ENCODE results near the gene TECTA.

Gene TECTA

GRCh38 chr11:121067962-121068647 is 32.9 kb upstream of the TECTA start:
- H3K27me3 ChIP-seq (replicated peaks; ENCODE audit: control insufficient read depth, insufficient read depth, low read length, poor library complexity, severe bottlenecking) = no peaks in the 10 kb centered on the region
- no peak overlapping the region for H3K27ac ChIP-seq (ENCODE audit: insufficient read depth, low read length, poor library complexity, severe bottlenecking)
- no peaks in the 10 kb centered on the region for H3K9me3 ChIP-seq (ENCODE audit: control insufficient read depth, low read length)
- peaks cover 7% of the 10 kb centered on the region for H3K36me3 ChIP-seq (ENCODE audit: control insufficient read depth, insufficient read depth, low read length)
- DNase-seq = no peak
- H3K4me3 ChIP-seq (ENCODE audit: insufficient read depth, low read depth, low read length, poor library complexity, severe bottlenecking) = no peak overlapping the region
- no peaks in the 10 kb centered on the region for H3K4me1 ChIP-seq (ENCODE audit: control insufficient read depth, insufficient read depth, low read length, poor library complexity, severe bottlenecking)

- H3K36me3 ChIP-seq (ENCODE audit: control insufficient read depth, insufficient read depth, low read length) = peaks cover 7% of the 10 kb centered on the region
- no peak overlapping the region for H3K27ac ChIP-seq (ENCODE audit: insufficient read depth, low read length, poor library complexity, severe bottlenecking)
- no peak overlapping the region for H3K4me3 ChIP-seq (ENCODE audit: insufficient read depth, low read depth, low read length, poor library complexity, severe bottlenecking)
- H3K27me3 ChIP-seq (replicated peaks; ENCODE audit: control insufficient read depth, insufficient read depth, low read length, poor library complexity, severe bottlenecking) = no peaks in the 10 kb centered on the region
- no peak for DNase-seq
- no peaks in the 10 kb centered on the region for H3K9me3 ChIP-seq (ENCODE audit: control insufficient read depth, low read length)
- no peaks in the 10 kb centered on the region for H3K4me1 ChIP-seq (ENCODE audit: control insufficient read depth, insufficient read depth, low read length, poor library complexity, severe bottlenecking)
Observed at GRCh38 chr11:121068787-121069186, 32.3 kb upstream of the TECTA start.

- Histone ChIP-seq H3K4me3 (ENCODE audit: insufficient read depth, low read depth, low read length, poor library complexity, severe bottlenecking) (no peak overlapping the region), H3K27me3 (replicated peaks; ENCODE audit: control insufficient read depth, insufficient read depth, low read length, poor library complexity, severe bottlenecking) (no peaks in the 10 kb centered on the region), H3K27ac (ENCODE audit: insufficient read depth, low read length, poor library complexity, severe bottlenecking) (no peak overlapping the region), H3K4me1 (ENCODE audit: control insufficient read depth, insufficient read depth, low read length, poor library complexity, severe bottlenecking) (no peaks in the 10 kb centered on the region), H3K9me3 (ENCODE audit: control insufficient read depth, low read length) (no peaks in the 10 kb centered on the region), H3K36me3 (ENCODE audit: control insufficient read depth, insufficient read depth, low read length) (peaks cover 7% of the 10 kb centered on the region)
- DNase-seq = no peak
Observed at GRCh38 chr11:121070951-121071845, 29.8 kb upstream of the TECTA start.

- H3K9me3 ChIP-seq (ENCODE audit: control insufficient read depth, low read length) = no peaks in the 10 kb centered on the region
Observed at GRCh38 chr11:121071846-121072450, 29.1 kb upstream of the TECTA start.

GRCh38 chr11:121081321-121081720 is 19.7 kb upstream of the TECTA start:
- no peaks in the 10 kb centered on the region for H3K9me3 ChIP-seq (ENCODE audit: control insufficient read depth, low read length)
- H3K27ac ChIP-seq (ENCODE audit: insufficient read depth, low read length, poor library complexity, severe bottlenecking) = no peak overlapping the region
- H3K27me3 ChIP-seq (replicated peaks; ENCODE audit: control insufficient read depth, insufficient read depth, low read length, poor library complexity, severe bottlenecking) = no peaks in the 10 kb centered on the region
- peaks cover 5% of the 10 kb centered on the region for H3K36me3 ChIP-seq (ENCODE audit: control insufficient read depth, insufficient read depth, low read length)
- H3K4me3 ChIP-seq (ENCODE audit: insufficient read depth, low read depth, low read length, poor library complexity, severe bottlenecking) = no peak overlapping the region
- DNase-seq = no peak
- H3K4me1 ChIP-seq (ENCODE audit: control insufficient read depth, insufficient read depth, low read length, poor library complexity, severe bottlenecking) = no peaks in the 10 kb centered on the region

More at GRCh38 chr11:121071846-121072450, 29.1 kb upstream of the TECTA start:
- no peaks in the 10 kb centered on the region for H3K27me3 ChIP-seq (replicated peaks; ENCODE audit: control insufficient read depth, insufficient read depth, low read length, poor library complexity, severe bottlenecking)
- no peak overlapping the region for H3K4me3 ChIP-seq (ENCODE audit: insufficient read depth, low read depth, low read length, poor library complexity, severe bottlenecking)
- no peak overlapping the region for H3K27ac ChIP-seq (ENCODE audit: insufficient read depth, low read length, poor library complexity, severe bottlenecking)
- peaks cover 3% of the 10 kb centered on the region for H3K36me3 ChIP-seq (ENCODE audit: control insufficient read depth, insufficient read depth, low read length)
- no peak for DNase-seq
- no peaks in the 10 kb centered on the region for H3K4me1 ChIP-seq (ENCODE audit: control insufficient read depth, insufficient read depth, low read length, poor library complexity, severe bottlenecking)

GRCh38 chr11:121082219-121082618 is 18.8 kb upstream of the TECTA start:
- H3K36me3 ChIP-seq (ENCODE audit: control insufficient read depth, insufficient read depth, low read length) = peaks cover 11% of the 10 kb centered on the region
- H3K27ac ChIP-seq (ENCODE audit: insufficient read depth, low read length, poor library complexity, severe bottlenecking) = no peak overlapping the region
- H3K4me3 ChIP-seq (ENCODE audit: insufficient read depth, low read depth, low read length, poor library complexity, severe bottlenecking) = no peak overlapping the region
- H3K4me1 ChIP-seq (ENCODE audit: control insufficient read depth, insufficient read depth, low read length, poor library complexity, severe bottlenecking) = no peaks in the 10 kb centered on the region
- no peak for DNase-seq
- no peaks in the 10 kb centered on the region for H3K27me3 ChIP-seq (replicated peaks; ENCODE audit: control insufficient read depth, insufficient read depth, low read length, poor library complexity, severe bottlenecking)
- H3K9me3 ChIP-seq (ENCODE audit: control insufficient read depth, low read length) = no peaks in the 10 kb centered on the region

- H3K36me3 ChIP-seq (ENCODE audit: control insufficient read depth, insufficient read depth, low read length) = peaks cover 11% of the 10 kb centered on the region
- no peak for DNase-seq
- H3K27ac ChIP-seq (ENCODE audit: insufficient read depth, low read length, poor library complexity, severe bottlenecking) = no peak overlapping the region
Observed at GRCh38 chr11:121082670-121083069, 18.4 kb upstream of the TECTA start.

GRCh38 chr11:121086866-121087265 is 14.2 kb upstream of the TECTA start:
- H3K27ac ChIP-seq (ENCODE audit: insufficient read depth, low read length, poor library complexity, severe bottlenecking) = no peak overlapping the region
- H3K4me3 ChIP-seq (ENCODE audit: insufficient read depth, low read depth, low read length, poor library complexity, severe bottlenecking) = no peak overlapping the region
- H3K36me3 ChIP-seq (ENCODE audit: control insufficient read depth, insufficient read depth, low read length) = peaks cover 11% of the 10 kb centered on the region
- no peaks in the 10 kb centered on the region for H3K4me1 ChIP-seq (ENCODE audit: control insufficient read depth, insufficient read depth, low read length, poor library complexity, severe bottlenecking)
- H3K9me3 ChIP-seq (ENCODE audit: control insufficient read depth, low read length) = no peaks in the 10 kb centered on the region
- DNase-seq = no peak
- H3K27me3 ChIP-seq (replicated peaks; ENCODE audit: control insufficient read depth, insufficient read depth, low read length, poor library complexity, severe bottlenecking) = no peaks in the 10 kb centered on the region

More at GRCh38 chr11:121082670-121083069, 18.4 kb upstream of the TECTA start:
- Histone ChIP-seq H3K4me3 (ENCODE audit: insufficient read depth, low read depth, low read length, poor library complexity, severe bottlenecking) (no peak overlapping the region), H3K27me3 (replicated peaks; ENCODE audit: control insufficient read depth, insufficient read depth, low read length, poor library complexity, severe bottlenecking) (no peaks in the 10 kb centered on the region), H3K9me3 (ENCODE audit: control insufficient read depth, low read length) (no peaks in the 10 kb centered on the region), H3K4me1 (ENCODE audit: control insufficient read depth, insufficient read depth, low read length, poor library complexity, severe bottlenecking) (no peaks in the 10 kb centered on the region)

- no peak overlapping the region for H3K27ac ChIP-seq (ENCODE audit: insufficient read depth, low read length, poor library complexity, severe bottlenecking)
- no peak overlapping the region for H3K4me3 ChIP-seq (ENCODE audit: insufficient read depth, low read depth, low read length, poor library complexity, severe bottlenecking)
- no peaks in the 10 kb centered on the region for H3K4me1 ChIP-seq (ENCODE audit: control insufficient read depth, insufficient read depth, low read length, poor library complexity, severe bottlenecking)
- no peaks in the 10 kb centered on the region for H3K27me3 ChIP-seq (replicated peaks; ENCODE audit: control insufficient read depth, insufficient read depth, low read length, poor library complexity, severe bottlenecking)
- no peak for DNase-seq
- peaks cover 11% of the 10 kb centered on the region for H3K36me3 ChIP-seq (ENCODE audit: control insufficient read depth, insufficient read depth, low read length)
- no peaks in the 10 kb centered on the region for H3K9me3 ChIP-seq (ENCODE audit: control insufficient read depth, low read length)
Observed at GRCh38 chr11:121089566-121089965, 11.5 kb upstream of the TECTA start.

All from effector memory CD4-positive, alpha-beta T cell (primary cell).